Measurements from ENCODE around the gene TCAP. TPM values are rescaled to one million over a fixed set of nuclear protein-coding genes. Genes with fewer than 3 reads are reported as not detected.

TCAP gene
- total and polyA plus RNA-seq, 2 experiments from 2014 or later, result 0.61 to 2.1 TPM

DNA sequence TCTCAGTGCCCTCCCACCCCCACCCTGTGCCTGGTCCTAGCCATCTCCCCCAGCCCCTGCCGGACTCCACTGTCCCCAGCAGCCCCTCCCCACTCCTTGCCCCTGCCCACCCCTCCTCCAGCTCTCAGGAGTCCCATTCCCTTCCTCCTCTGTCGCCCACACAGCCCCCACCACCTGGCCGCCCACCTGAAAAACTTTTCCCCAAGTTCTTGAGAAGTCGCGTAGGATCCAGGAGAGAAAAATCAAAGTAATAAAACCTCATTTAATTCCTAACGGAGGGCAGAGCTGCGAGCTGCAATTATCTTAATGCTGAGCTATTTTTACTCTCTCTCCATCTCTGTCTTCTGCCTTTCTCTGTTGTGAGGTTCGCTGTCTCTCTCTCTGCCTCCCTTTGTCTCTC, 40.8 kb upstream of the TCAP start:
- Mint-ChIP-seq H3K9me3 (no peaks in the 10 kb centered on the region; the same call in 2 of the 3 replicates), H3K4me3 (no peak overlapping the region), H3K27ac (no peak overlapping the region), H3K4me1 (peaks cover 51% of the 10 kb centered on the region), H3K36me3 (ENCODE audit: low read depth) (no peaks in the 10 kb centered on the region), H3K27me3 (ENCODE audit: insufficient read depth, low read depth, poor library complexity) (peaks cover 69% of the 10 kb centered on the region)
- Histone ChIP-seq H3K36me3 (ENCODE audit: insufficient read depth) (no peaks in the 10 kb centered on the region), H3K27ac (ENCODE audit: low read depth) (no peak overlapping the region), H3K4me2 (no peak overlapping the region), H3K4me3 (no peak overlapping the region), H3K9me2 (ENCODE audit: insufficient read depth) (no peaks in the 10 kb centered on the region), H3K27me3 (ENCODE audit: insufficient read depth) (peaks cover 92% of the 10 kb centered on the region), H3K4me1 (ENCODE audit: insufficient read depth) (peaks cover 25% of the 10 kb centered on the region), H3K79me2 (replicated peaks; ENCODE audit: insufficient read depth) (no peaks in the 10 kb centered on the region), H2AFZ (no peak overlapping the region), H4K20me1 (replicated peaks; ENCODE audit: insufficient read depth) (no peaks in the 10 kb centered on the region), H3F3A (replicated peaks; ENCODE audit: low read depth) (0 out of 2 replicates have a peak, but pooled peaks cover 4% of the 10 kb centered on the region)
- DNase-seq (ENCODE audit: low spot score), result no peak
- no peak for ATAC-seq
- no peak for TF ChIP-seq STAT1 (IDR thresholded peaks at IDR 0.05; ENCODE audit: unreplicated experiment)
- TF ChIP-seq, protein P1, sequence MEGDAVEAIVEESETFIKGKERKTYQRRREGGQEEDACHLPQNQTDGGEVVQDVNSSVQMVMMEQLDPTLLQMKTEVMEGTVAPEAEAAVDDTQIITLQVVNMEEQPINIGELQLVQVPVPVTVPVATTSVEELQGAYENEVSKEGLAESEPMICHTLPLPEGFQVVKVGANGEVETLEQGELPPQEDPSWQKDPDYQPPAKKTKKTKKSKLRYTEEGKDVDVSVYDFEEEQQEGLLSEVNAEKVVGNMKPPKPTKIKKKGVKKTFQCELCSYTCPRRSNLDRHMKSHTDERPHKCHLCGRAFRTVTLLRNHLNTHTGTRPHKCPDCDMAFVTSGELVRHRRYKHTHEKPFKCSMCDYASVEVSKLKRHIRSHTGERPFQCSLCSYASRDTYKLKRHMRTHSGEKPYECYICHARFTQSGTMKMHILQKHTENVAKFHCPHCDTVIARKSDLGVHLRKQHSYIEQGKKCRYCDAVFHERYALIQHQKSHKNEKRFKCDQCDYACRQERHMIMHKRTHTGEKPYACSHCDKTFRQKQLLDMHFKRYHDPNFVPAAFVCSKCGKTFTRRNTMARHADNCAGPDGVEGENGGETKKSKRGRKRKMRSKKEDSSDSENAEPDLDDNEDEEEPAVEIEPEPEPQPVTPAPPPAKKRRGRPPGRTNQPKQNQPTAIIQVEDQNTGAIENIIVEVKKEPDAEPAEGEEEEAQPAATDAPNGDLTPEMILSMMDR (conservative IDR thresholded peaks at IDR 0.05; ENCODE audit: low read depth in 2 of 2), result no peak
- TF ChIP-seq, protein P2, sequence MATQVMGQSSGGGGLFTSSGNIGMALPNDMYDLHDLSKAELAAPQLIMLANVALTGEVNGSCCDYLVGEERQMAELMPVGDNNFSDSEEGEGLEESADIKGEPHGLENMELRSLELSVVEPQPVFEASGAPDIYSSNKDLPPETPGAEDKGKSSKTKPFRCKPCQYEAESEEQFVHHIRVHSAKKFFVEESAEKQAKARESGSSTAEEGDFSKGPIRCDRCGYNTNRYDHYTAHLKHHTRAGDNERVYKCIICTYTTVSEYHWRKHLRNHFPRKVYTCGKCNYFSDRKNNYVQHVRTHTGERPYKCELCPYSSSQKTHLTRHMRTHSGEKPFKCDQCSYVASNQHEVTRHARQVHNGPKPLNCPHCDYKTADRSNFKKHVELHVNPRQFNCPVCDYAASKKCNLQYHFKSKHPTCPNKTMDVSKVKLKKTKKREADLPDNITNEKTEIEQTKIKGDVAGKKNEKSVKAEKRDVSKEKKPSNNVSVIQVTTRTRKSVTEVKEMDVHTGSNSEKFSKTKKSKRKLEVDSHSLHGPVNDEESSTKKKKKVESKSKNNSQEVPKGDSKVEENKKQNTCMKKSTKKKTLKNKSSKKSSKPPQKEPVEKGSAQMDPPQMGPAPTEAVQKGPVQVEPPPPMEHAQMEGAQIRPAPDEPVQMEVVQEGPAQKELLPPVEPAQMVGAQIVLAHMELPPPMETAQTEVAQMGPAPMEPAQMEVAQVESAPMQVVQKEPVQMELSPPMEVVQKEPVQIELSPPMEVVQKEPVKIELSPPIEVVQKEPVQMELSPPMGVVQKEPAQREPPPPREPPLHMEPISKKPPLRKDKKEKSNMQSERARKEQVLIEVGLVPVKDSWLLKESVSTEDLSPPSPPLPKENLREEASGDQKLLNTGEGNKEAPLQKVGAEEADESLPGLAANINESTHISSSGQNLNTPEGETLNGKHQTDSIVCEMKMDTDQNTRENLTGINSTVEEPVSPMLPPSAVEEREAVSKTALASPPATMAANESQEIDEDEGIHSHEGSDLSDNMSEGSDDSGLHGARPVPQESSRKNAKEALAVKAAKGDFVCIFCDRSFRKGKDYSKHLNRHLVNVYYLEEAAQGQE (IDR thresholded peaks at IDR 0.05; ENCODE audit: unreplicated experiment), result no peak
- TF ChIP-seq ZNF114 (CRISPR knock-in tag; IDR thresholded peaks at IDR 0.05), result no peak
- no peak for TF ChIP-seq EZH2phosphoT487 (IDR thresholded peaks at IDR 0.05; ENCODE audit: unreplicated experiment)
- TF ChIP-seq, protein P3, sequence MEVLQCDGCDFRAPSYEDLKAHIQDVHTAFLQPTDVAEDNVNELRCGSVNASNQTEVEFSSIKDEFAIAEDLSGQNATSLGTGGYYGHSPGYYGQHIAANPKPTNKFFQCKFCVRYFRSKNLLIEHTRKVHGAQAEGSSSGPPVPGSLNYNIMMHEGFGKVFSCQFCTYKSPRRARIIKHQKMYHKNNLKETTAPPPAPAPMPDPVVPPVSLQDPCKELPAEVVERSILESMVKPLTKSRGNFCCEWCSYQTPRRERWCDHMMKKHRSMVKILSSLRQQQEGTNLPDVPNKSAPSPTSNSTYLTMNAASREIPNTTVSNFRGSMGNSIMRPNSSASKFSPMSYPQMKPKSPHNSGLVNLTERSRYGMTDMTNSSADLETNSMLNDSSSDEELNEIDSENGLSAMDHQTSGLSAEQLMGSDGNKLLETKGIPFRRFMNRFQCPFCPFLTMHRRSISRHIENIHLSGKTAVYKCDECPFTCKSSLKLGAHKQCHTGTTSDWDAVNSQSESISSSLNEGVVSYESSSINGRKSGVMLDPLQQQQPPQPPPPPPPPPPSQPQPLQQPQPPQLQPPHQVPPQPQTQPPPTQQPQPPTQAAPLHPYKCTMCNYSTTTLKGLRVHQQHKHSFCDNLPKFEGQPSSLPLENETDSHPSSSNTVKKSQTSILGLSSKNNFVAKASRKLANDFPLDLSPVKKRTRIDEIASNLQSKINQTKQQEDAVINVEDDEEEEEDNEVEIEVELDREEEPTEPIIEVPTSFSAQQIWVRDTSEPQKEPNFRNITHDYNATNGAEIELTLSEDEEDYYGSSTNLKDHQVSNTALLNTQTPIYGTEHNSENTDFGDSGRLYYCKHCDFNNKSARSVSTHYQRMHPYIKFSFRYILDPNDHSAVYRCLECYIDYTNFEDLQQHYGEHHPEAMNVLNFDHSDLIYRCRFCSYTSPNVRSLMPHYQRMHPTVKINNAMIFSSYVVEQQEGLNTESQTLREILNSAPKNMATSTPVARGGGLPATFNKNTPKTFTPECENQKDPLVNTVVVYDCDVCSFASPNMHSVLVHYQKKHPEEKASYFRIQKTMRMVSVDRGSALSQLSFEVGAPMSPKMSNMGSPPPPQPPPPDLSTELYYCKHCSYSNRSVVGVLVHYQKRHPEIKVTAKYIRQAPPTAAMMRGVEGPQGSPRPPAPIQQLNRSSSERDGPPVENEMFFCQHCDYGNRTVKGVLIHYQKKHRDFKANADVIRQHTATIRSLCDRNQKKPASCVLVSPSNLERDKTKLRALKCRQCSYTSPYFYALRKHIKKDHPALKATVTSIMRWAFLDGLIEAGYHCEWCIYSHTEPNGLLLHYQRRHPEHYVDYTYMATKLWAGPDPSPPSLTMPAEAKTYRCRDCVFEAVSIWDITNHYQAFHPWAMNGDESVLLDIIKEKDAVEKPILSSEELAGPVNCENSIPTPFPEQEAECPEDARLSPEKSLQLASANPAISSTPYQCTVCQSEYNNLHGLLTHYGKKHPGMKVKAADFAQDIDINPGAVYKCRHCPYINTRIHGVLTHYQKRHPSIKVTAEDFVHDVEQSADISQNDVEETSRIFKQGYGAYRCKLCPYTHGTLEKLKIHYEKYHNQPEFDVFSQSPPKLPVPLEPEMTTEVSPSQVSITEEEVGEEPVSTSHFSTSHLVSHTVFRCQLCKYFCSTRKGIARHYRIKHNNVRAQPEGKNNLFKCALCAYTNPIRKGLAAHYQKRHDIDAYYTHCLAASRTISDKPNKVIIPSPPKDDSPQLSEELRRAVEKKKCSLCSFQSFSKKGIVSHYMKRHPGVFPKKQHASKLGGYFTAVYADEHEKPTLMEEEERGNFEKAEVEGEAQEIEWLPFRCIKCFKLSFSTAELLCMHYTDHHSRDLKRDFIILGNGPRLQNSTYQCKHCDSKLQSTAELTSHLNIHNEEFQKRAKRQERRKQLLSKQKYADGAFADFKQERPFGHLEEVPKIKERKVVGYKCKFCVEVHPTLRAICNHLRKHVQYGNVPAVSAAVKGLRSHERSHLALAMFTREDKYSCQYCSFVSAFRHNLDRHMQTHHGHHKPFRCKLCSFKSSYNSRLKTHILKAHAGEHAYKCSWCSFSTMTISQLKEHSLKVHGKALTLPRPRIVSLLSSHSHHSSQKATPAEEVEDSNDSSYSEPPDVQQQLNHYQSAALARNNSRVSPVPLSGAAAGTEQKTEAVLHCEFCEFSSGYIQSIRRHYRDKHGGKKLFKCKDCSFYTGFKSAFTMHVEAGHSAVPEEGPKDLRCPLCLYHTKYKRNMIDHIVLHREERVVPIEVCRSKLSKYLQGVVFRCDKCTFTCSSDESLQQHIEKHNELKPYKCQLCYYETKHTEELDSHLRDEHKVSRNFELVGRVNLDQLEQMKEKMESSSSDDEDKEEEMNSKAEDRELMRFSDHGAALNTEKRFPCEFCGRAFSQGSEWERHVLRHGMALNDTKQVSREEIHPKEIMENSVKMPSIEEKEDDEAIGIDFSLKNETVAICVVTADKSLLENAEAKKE (CRISPR knock-in tag; IDR thresholded peaks at IDR 0.05), result no peak
- TF ChIP-seq CREB1 (CRISPR knock-in tag; IDR thresholded peaks at IDR 0.05; ENCODE audit: low read depth), result no peak
- TF ChIP-seq, protein P4, sequence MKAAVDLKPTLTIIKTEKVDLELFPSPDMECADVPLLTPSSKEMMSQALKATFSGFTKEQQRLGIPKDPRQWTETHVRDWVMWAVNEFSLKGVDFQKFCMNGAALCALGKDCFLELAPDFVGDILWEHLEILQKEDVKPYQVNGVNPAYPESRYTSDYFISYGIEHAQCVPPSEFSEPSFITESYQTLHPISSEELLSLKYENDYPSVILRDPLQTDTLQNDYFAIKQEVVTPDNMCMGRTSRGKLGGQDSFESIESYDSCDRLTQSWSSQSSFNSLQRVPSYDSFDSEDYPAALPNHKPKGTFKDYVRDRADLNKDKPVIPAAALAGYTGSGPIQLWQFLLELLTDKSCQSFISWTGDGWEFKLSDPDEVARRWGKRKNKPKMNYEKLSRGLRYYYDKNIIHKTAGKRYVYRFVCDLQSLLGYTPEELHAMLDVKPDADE (IDR thresholded peaks at IDR 0.05), result no peak
- no peak for TF ChIP-seq NANOG (IDR thresholded peaks at IDR 0.05; ENCODE audit: borderline replicate concordance)
- TF ChIP-seq POLR2AphosphoS5 (IDR thresholded peaks at IDR 0.05; ENCODE audit: low read depth), result no peak
